GM18873 (cell line): ENCODE data around the gene CRTC3.
"Not testable (repeated sequence)": the region's sequence is repeated elsewhere in the genome, so short reads cannot be mapped to it uniquely, and the experiment has no call there.

Source experiments
- ATAC-seq: cut with Tn5 transposase; IDR thresholded peaks from one replicate; pipeline ENCODE4 v1.9.1; 2021; ENCODE audit warnings: mild to moderate bottlenecking, moderate library complexity, moderate number of reproducible peaks; ENCODE audit not compliant: unreplicated experiment, low FRiP score

Gene CRTC3

DNA sequence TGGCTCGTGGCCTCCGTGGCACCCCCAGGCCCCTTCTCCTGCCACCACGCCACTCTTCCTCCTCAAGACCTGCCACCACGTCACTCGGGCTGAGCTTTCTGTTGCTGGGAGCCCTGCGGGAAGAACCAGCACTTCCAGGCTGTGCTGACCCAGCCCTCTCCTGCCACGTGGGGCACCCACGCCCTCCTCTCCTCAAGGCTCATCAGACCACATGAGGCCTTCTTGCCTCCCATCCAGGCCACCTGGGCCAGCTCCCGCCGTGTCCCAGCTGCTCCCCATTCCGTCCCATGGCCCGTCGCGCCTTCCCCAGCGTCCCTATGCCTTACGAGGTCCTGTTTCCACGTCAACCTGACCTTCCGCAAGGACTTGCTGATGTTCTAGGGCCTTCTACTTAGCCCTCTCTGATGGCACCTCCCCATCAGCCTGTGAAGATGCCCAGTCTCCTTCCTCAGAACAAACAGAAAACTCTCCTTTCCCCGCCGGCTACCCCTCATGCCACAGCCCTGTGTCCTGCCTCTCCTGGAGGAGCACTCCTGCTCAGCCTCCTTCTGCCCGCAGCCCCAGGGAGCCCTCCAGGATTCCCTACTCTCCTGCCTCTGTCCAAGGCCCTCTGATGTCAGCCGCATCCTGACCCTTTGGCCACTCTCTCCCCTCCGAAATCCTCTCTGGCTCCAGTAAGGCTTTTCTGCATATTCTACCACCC is 116.3 kb downstream of the CRTC3 start:
- no peak for ATAC-seq

DNA sequence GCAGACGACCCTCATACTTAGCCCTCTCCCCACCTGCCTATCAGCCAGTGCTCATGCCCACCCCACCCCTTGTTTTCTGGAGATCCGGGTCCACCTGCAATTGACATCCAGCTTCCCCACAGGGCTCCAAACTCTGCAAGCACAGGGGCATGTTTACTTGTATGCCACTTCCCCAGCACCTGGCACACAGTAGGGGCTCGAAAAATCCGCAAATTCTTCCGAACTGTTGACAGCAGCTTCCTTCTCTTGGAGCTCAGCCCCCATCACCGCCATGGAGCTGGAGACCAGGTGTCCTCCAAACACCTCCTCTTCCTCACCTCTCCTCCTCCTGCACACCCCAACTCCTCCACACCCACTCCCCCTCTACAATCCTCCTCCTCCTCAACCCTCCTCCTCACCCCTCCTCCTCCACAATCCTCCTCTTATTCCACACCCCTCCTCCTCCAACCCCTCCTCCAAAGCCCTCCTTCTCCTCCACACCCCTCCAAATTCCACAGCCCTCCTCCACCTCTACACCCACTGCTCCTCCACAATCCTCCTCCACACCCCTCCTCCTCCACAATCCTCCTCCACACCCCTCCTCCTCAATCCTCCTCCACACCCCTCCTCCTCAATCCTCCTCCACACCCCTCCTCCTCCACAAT is 117.1 kb downstream of the CRTC3 start:
- no peak for ATAC-seq

DNA sequence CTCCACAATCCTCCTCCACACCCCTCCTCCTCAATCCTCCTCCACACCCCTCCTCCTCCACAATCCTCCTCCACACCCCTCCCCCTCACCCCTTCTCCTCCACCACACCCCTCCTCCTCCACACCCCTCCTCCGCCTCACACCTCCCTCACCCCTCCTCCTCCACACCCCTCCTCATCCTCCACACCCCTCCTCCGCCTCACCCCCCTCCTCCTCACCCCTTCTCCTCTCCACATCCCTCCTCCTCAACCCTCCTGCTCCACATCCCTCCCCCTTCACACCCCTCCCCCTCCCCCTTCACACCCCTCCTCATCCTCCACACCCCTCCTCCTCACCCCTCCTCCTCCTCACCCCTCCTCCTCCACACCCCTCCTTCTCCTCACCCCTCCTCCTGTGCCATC is 117.6 kb downstream of the CRTC3 start:
- no peak for ATAC-seq

DNA sequence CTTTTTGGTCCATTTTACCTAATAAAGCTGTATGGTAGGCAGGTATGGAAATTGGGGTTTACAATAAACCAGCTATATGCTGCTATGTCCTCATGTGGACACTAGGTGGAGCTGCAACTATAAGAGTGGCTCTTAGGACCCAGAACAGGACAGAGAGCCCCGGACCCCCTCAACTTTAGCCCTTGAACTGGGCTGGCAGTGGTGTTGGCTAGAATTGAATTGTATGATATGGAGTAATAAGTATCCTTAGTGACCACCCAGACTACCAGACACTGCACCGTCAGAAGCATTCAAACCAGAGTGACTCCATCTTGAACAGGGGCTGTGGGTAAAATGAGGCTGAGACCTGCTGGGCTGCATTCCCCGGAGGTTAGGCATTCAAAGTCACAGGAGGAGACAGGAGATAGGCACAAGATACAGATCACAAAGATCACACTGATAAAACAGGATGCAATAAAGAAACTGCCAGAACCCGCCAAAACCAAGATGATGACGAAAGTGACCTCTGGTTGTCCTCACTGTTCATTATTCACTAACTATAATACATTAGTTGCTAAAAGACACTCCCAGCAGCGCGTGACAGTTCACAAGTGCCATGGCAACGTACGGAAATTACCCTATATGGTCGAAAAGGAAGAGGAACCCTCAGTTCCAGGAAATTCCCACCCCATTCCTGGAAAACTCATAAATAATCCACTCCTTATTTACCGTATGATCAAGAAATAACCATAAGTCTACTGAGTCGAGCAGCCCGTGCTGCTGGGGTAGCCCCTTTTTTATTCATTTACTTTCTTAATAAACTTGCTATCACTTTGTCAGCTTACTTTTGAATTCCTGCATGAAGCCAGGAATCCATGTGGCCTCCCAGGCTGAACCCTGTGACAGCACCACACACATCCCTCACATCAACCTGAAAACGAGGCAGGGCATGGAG is 118.7 kb downstream of the CRTC3 start:
- ATAC-seq, result no peak

DNA sequence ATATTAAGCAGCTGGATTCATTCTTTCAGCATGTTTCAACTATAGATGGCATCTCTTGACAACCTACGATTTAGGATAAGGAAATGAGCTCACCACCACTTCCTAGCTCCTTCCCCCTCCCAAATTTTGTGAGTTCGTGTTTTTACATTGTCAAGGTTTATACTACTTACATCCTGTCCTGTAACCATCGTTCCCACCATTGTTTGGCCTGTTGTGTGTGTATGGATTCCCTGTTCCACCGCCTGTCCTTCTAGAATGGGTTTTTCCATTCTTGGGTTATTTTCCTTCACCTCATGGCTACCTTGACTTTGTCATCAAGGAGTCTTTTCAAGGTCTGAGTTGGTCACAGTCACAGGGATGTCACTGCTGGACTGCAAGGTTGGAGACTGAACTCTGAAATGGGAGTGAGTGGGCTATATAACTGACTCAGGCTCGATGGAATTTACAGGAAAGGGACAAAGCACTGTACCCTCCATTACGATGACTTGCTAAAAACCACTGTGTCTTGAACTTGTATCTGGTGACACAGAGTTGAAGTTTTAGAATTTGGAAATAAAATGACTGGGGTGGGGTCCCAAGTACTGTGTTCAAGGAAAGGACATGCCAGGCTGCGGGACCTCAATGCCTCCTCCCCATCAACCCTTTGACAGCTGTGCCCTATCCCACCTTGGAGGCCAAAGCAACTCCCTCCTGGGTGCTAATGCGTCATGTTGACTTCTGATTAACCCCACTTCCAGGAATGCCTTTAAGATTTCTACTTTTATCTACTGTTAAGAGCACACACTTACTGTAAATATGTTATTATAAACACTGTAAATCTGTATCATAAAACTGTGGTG is 120.6 kb downstream of the CRTC3 start:
- ATAC-seq, result no peak

DNA sequence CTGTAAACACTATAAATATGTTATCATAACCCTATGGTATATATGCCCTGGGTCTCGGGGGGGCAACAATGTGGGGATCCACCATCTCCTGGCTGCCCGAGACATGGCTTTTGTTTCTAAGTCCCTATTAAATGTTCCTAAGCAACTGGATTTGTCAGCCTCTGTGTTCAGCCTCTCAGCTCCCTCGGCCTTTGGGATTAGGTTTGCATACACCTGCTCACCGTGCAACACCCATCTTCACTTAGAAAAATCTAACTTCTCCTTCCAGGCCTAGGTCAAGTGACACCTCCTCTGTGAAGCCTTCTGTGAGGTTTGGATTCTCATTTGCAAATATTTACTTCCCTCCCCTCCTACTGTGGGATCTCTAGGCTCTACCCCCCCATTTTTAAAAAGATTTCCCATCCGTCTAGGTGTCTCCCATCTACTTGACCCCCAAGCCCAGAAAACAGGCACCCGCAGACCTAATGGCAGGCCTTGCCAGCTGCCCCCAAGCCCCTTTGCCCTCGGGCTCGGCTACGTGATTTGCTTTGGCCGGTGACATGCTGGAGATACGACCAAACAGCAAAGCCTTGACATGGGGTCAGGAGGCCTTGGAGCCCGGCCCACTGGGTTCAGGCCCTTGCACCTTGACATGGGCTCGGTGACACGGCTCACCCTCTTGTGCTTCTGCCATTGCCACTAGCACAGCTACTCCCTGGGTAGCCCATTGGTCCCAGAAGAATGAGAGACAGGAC is 121.4 kb downstream of the CRTC3 start:
- ATAC-seq, result no peak

DNA sequence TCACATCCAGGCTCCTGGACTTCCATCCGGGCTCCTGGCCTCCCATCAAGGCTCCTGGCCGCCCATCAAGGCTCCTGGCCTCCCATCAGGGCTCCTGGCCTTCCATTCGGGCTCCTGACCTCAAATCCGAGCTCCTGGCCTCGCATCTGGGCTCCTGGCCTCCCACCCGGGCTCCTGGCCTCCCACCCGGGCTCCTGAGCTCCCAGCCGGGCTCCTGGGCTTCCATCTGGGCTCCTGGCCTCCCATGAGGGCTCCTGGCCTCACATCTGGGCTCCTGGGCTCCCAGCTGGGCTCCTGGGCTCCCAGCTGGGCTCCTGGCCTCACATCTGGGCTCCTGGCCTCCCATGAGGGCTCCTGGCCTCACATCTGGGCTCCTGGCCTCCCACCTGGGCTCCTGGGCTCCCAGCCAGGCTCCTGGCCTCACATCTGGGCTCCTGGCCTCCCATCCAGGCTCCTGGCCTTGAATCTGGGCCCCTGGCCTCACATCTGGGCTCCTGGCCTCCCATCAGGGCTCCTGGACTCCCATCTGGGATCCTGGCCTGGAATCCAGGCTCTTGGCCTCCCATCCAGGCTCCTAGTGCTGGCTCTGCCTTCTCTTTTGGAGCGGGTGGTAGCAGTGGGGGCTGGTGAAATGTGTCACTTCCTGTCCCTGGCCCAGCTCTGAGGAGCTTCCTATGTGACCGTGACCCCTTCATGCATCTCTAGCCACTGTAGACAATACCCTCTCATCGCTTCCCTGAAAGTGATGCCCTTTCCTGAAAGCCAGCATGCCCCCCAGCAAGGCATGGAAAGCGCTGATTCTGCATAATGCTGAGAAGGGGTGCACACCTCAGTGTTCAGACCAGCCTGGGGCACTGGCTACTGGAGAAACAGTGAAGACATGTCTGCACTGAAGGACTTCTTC is 124.8 kb downstream of the CRTC3 start:
- no peak for ATAC-seq

DNA sequence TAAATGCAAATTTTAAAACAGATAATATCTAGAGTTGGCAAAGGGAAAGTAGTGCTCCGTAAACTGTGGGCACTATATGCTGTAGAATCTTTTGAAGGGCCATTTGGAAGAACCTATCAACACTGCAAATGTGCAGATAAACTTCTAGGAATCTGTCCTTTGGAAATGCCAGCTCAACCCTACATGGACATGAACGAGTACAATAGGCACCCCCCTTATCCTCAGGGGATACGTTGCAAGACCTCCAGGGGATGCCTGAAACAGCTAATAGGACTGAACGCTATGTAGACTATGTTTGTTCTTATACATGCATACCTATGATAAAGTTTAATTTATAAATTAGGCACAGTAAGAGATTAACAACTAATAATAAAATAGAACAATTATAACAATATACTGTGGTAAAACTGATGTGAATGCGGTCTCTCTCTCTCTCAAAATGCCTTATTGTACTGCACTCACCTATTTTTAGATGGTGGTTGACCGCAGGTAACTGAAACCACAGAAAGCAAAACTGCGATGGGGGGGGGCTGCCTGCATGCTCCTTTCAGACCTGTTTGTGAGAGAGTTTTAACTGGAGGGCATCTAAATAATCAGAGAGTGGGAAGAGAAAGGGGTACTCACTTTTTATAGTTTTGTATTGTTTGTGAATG is 127.9 kb downstream of the CRTC3 start:
- not testable (repeated sequence) for ATAC-seq

DNA sequence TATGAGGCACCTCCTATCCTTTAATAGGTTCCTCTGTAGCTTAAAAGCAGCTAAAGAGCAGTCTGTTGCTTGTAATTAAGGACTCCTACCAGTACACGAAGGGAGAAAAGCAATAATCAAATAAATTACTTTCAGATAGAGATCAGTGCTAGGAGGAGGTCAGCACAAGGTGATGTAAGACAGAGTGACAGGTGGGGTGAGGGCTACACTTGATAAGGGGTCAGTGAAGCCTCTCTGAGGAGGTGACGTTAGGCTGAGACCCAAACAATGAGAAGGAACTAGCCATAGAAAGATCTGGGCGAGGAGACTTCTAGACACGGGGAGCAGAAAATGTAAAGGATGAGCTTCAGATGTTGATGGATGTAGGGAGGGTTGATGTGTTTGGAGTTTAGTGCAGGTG is 129.8 kb downstream of the CRTC3 start:
- no peak for ATAC-seq

DNA sequence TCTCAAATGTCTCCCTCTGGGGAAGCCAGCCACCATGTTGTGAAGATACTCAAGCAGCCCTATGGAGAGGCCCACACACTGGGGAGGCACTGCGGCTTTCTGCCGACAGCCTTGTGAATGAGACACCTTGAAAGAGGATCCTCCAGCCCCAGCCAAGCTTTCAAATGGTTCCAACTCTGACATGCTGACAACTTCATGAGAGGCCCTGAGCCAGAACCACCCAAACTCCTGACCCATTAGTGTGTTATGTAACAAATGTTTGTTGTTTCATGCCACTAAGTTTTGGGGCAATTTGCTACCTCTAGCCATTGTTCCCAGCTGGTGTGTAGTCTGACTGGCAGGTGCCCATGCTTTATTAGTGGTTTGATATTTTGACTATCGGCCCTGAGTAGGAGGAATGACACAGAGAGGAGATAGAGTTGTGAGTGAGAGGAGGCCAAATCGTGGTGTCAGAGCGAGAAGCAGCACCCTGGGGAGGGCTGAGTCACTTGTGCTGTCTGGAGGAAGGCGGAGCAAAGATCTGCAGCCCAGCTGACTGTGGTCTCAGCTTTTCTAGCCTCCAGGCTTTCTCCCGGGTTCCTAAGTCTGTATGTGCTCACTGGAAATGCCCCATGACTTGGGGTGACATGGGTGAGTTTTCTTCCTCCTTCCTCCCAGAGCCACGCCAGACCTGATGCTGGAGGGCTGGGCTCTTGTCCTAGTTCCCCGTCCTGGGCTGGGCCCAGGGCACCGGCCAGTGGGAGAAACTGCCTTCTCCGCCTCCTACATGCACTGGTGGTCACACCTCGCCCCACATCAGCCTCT is 130.7 kb downstream of the CRTC3 start:
- ATAC-seq, result peak; percentile 64

DNA sequence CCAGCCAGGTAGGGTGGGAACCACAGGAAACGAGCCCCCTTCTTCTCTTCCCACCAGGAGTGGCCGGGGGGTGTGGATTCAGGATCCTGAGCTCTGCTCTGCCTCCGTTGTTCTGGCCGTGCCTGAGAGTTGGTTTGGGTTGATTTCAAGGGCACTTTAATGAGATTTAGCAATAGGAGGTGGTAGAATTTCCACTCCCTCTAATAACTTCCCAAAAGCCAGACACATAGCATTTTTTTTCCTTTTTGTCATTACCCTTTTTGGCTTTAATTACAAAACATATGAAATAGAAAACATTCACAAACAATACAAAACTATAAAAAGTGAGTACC is 131.2 kb downstream of the CRTC3 start:
- ATAC-seq, result not testable (repeated sequence)

DNA sequence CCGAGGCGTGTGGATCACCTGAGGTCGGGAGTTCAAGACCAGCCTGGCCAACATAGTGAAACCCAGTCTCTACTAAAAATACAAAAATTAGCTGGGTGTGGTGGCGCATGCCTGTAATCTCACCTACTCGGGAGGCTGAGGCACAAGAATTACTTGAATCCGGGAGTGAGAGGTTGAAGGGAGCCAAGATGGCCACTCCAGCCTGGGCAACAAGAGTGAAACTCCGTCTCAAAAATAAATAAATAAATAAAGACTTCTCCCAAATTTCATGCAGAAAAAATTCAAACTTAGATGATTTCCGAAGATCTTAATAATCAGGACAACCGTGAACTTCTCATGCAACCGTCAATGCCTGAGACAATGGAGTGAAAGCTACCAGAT is 134.3 kb downstream of the CRTC3 start:
- not testable (repeated sequence) for ATAC-seq

DNA sequence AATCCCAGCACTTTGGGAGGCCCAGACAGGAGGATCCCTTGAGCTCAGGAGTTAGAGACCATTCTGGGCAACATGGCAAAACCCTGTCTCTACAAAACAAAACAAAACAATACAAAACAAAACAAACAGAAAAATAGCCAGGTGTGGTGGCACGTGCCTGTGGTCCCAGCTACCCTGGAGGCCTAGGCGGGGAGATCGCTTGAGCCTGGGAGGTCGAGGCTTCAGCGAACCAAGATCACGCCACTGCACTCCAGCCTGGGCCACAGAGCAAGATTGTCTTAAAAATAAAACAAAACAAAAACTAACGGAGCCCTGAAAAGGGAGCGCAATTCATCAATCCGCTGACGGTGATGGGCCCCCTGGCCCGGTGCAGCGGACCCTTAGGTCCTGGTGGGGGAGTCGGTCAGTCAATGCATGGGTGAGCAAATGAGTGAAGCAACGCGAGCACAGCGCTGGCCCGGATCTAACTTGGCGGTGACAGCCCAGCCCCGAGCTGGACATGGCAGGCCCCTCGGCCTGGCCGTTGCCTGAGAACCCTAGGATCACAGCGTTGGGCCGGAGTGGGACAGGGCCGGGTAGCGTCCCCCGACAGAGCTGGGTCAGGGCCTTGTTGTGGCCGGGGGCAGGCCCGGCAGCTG is 135.0 kb downstream of the CRTC3 start:
- ATAC-seq, result no peak

DNA sequence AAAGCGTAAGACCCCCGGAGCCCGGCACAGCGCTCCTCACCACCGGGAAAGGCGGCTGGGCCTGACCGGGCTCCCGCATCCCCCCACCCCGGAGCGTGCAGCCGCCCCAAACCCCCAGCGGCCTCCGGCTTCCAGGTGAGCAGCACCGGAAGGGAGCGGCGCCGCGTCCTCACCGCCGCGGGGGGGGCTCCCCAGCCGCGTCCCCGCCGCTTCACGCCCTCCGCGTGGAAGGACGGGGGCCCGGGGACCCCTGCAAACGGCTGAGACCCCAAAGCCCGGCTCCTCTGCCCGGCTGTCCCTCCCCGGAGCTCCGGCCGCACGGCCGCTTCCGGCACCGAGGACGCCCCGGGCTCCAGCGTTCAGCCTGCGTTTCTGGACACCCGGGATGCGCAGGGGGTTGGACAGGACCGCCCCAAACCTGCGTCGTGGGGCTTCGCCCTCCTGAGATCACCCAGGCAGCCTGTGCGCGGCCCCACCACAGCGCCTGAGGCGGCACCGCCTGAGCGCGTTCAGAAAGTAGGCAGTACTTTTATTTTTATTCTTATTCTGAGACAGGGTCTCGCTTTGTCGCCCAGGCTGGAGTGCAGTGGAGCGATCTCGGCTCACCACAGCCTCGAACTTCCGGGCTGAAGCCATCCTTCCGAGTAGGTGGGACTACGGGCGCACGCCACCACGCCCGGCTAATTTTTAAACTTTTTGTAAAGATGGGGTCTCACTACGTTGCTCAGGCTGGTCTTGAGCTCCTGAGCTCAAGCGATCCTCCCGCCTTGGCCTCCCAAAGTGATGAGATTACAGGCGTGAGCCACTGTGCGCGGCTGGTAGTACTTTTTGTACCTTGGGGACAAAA is 135.8 kb downstream of the CRTC3 start:
- no peak for ATAC-seq

DNA sequence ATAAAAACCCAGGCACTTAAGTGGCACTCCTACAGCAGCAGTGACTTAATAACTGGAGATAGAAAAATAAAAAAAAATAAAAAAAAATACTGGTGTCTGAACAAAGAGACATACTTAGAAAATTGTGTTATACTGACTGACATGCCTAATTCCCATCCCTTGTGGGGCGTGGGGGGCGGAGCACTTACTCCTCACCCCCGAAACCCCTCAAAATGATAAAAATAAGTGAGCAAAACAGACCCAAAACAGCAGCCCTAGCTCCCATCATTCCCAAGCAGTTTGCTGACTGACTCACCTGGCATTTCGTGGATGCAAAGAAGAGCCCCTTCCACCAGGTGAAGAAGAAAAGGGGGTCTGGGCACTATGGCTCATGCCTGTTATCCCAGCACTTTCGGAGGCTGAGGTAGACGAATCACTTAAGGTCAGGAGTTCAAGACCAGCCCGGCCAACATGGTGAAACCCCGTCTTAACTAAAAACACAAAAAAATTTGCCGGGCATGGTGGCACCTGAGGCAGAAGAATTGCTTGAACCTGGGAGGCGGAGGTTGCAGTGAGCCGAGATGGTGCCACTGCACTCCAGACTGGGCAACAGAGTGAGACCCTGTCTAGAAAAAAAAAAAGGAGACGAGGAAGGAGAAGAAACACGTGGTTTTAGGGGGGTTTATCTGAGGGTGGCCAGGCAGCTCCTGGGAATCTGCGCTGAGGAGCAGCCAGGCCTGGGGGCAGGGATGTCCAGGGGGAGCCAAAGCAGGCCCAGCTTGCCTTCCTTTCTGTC is 136.6 kb downstream of the CRTC3 start:
- ATAC-seq, result no peak
